GM19025 (cell line): Measurements from ENCODE around the gene CYSRT1.

Experiments used
- ATAC-seq: cut with Tn5 transposase; IDR thresholded peaks from one replicate; pipeline ENCODE4 v1.9.1; 2021; ENCODE audit warnings: mild to moderate bottlenecking, low read depth, moderate library complexity; ENCODE audit not compliant: unreplicated experiment

The CYSRT1 gene

DNA sequence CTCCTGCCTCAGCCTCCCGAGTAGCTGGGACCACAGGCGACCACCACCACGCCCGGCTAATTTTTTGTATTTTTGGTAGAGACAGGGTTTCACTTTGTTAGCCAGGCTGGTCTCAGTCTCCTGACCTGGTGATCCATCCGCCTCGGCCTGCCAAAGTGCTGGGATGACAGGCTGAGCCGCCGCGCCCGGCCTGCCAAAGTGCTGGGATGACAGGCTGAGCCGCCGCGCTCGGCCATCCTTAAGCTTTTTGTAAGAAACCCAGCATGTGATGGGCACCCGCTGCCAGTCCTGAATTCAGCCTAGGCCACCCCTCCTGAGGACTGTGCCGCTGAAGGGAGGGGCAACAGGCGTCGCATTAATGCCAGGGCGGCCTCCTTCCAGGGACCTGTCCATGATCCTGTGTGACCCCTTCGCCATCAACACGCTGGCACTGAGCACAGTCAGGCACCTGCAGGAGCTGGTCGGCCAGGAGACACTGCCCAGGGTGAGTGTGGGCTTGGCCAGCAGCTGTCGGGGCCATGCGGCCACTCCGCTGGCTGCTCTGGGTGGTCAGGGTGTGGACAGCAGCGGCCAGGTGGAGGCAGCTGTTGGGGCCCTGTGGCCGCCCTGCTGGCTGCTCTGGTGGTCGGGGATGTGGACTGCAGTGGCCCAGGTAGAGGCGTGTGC lies 40.7 kb downstream of the CYSRT1 start:
- ATAC-seq = no peak

DNA sequence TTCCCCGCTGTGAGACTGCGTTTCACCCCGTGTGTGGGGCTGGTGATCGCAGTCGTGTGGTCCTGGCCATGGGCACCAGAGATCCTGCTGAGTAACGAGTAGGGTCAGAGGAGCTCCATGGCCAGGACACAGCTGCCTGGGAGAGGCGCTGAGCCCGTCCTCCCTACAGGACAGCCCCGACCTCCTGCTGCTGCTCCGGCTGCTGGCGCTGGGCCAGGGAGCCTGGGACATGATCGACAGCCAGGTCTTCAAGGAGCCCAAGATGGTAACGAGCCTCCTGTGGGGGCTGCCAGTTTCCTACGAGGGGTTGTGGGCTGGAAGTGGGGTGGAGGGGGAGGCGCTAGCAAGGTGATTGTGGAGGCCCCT lies 41.2 kb downstream of the CYSRT1 start:
- ATAC-seq = no peak

DNA sequence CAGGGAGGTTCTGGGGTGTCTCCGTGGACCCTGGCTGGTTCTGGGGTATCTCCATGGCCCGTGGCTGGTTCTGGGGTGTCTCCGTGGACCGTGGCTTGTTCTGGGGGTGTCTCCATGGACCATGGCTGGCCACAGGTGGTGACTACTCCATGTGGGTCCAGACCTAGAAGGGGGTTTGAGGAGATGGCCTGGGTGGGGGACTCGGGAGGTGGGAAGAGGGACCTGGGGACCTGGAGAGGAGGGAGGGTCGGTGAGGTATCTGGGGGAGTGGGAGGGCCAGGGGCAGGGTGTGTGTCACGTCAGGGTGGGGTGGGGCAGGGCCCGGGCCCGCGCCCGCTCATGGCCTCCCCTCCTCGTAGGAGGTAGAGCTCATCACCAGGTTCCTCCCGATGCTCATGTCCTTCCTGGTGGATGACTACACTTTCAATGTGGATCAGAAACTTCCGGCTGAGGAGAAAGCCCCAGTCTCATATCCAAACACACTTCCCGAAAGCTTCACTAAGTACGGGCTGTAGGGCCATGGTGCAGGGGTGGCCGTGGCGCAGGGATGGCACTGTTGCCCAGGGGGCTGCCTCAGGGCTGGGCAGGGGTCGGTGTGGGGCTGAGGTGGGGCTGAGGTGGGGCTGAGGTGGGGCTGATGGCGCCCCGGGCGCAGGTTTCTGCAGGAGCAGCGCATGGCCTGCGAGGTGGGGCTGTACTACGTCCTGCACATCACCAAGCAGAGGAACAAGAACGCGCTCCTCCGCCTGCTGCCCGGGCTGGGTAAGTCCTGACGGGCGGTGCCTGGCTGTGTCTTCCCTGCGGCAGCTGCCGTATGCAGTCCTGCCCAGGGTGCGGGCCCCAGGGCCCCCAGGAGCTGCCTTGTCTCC lies 41.8 kb downstream of the CYSRT1 start:
- ATAC-seq = no peak

DNA sequence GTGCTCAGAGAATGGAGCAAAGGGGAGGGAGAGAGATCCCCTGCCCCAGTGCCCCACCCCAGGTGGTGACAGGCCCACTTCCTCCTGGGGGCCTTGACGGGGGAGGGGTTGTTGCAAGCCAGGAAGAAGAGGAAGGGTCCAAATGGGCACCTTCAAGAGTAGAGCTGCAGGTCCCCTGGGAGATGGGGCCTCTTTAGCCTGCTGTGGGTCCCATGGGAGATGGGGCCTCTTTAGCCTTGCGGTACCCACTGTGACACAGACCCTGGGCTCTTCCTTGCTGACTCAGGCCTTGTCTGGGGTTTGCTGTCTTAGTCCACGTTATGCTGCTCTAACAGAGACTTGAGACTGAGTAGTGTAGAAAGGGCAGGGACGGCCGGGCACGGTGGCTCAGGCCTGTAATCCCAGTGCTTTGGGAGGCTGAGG lies 43.0 kb downstream of the CYSRT1 start:
- ATAC-seq = no peak

DNA sequence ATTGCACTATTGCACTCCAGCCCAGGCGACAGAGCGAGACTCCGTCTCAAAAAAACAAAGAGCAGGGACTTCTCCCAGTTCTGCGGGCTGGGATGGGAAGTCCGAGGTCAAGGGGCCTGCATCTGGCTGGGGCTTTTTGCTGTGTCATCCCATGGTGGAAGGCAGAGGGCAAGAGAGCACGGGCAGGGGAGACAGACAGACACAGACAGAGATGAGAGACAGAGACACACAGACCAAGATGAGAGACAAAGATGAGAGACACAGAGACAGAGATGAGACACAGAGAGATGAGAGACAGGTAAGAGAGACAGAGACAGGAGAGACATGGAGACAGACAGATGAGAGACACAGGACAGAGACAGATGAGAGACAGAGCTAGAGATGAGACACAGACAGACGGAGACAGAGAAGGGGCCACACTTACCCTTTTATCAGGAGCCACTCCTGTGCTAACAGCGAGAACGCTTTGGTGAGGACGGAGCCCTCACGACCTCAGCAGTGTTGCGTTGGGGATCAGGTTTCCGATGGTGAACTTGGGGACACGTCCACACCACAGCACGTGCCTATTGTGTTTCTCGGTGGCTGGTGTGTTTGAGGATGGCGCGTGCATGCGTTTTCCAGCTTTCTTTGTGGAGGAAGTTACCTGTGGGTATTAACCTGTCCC lies 43.7 kb downstream of the CYSRT1 start:
- ATAC-seq = no peak

DNA sequence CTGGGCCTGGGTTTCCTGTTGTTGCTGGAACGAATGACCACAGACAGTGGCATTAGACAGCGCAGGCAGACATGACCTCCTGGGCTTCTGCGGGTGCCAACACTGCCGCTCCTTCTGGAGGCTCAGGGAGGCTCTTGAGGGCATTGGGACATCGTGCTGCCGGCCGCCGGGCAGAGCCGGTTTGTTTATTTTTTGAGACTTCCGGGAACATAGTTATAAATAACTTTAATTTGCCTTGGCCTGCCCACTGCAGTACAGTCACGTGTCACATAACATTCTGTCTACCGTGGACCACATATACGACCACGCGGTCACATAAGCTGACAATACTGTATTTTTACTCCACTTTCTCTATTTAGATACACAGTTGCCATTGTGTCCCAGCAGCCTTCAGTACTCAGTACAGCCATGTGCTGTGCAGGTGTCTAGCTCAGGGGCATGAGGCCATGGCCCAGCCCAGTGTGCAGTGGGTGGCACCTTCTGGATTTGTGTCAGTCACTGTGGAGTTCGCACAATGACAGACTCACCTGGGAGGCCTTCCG lies 44.3 kb downstream of the CYSRT1 start:
- no peak for ATAC-seq

DNA sequence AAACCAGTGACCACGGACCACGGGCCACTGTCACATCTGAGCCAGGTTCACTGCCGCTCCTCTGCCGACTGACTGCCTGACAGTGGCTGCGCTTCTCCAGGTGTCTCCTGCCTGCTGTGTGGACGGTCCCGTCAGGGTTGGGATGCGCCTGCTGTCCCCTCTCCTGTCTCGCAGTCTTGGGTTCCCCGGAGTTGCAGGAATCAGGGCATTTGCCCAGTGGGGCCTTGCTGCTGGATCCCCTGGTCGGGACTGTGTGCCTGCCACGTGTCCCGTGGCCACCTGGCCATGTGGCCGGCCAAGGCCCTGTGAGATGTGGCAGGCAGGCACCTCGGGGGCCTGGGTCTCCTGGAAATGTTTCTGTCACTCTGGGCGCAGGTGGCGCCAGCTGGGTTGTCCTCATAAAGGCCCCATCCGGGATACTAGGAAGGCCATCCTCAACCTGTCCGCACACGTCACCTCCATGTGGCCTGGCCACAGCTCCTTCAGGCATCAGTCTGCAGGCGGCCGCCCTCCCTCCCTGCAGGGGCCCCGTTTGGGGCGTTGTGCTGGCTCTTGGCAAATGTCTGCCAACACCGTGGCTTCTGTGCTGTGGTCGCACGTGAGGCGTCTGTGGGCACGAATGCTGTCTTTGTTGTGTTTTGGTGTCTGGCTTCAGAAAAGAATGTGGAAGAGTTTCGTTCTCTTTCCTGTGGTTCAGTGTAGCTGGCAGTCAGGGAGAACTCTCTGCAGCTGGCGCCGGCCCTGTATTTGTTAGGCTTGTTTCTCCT lies 46.1 kb downstream of the CYSRT1 start:
- no peak for ATAC-seq

DNA sequence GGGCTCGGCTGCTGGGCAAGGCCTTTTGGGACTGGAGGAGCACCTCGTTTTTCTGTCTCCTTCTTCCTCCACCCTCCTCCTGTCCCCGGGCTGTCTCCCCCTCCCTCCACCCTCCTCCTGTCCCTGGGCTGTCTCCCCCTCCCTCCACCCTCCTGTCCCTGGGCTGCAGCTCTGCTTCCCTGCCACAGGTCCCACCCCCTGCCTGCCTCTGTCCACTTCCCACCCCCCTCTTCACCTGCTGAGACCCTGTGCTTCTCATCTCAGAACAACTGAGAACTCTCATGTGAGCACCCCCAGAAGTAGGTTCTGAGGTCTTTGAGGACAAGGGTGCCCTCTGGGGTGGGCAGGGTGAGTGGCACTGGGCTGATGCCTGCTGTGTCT lies 46.7 kb downstream of the CYSRT1 start:
- ATAC-seq = no peak

DNA sequence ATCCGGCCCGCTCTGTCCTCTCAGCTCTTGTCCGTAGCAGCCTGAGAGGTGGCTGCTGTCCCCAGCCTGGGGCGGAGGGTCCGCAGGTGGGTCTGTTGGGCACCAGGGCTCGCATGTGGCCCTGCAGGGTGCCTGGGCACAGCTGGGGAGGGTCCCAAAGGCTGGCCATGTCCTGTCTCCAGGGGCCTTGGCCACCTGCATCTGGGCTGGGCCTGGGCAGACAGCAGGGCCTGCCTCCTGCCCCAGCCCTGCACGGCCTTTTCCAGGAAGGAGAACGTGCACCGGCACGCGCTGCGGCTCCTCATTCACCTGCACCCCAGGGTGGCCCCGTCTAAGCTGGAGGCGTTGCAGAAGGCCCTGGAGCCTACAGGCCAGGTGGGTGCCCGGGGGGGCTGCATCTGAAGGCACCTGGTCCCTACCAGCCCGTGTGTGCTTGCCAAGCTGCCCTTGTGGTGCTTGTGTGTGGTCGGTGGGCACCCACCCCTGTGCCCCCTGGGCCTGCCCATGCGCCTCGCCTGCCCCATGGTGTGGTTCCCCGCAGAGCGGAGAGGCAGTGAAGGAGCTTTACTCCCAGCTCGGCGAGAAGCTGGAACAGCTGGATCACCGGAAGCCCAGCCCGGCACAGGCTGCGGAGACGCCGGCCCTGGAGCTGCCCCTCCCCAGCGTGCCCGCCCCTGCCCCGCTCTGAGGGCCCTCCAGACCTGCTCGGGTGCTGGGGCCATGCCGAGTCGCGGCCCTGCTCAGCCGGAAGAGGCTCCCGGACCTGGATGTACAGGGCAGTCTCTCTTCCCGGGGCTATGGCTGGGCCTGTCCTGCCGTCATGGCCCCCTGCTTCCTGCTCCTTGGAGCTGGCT lies 47.5 kb downstream of the CYSRT1 start:
- ATAC-seq = no peak

DNA sequence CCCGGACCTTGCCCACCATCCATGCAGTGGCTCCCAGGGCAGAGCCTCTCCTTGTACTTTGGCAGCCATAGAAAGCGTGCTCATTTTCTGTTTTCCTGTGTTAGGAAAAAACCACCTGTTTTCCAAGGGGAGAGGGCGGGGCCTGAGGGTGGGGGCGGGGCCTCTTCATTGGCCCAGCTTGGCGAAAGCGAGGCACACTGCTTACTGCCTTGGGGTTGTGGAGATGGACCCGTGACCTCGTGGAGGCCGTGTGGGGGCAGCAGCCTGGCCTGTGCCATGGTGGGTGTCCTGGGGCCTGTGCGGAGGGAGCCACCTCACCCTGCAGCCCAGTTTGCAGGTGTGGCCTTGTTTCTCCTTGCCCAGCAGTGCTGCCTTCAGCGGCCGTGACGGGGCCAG lies 48.1 kb downstream of the CYSRT1 start:
- no peak for ATAC-seq

DNA sequence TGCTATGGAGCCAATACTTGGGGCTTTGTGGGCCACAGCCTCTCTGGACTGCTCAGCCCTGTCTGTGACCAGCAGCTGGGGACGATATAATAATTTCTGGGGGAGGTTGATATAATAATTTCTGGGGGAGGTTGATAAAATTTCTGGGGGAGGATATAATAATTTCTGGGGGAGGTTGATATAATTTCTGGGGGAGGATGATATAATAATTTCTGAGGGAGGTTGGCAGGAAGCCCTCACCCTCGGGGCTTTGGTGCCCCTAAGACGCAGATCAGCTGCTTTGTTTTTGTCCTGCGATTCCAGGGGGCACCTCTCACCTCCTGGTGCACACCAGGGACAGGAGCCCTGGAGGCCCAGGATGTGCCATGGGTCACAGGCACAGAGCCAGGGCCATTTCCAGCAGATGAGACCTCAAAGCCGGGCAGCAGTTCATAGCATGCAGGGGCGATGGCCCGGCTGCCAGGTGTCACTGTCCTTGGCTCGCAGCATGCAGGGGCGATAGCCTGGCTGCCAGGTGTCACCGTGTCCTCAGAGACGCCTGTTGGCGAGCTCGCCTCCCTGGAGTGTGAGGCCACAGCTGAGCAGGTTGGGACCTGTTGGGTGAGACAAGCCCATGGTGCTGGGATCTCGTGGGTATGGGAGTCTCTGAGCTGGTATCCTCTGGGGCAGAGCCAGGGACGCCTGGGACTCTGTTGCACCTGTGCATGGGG lies 48.8 kb downstream of the CYSRT1 start:
- ATAC-seq = no peak

DNA sequence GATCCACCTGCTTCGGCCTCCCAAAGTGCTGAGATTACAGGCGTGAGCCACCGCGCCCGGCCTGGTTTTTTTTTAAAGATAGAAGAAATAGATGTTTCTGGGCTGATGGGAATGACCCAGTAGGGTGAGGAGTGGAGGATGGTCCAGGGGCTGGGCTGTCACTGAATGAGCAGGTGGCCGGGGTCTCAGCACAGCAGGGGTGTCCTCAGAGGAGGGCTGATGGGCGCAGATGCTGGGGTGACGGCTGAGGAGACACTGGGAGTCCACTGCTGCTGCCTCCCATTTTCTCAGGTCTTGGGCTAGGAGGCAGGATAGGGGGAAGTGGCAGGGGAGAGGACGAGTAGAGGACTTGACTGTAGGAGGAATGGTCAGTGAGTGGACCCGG lies 50.2 kb downstream of the CYSRT1 start:
- ATAC-seq = no peak
